Vagina (tissue), 2 donors: ENCODE data around the gene CCR5. TPM values are rescaled to one million over a fixed set of nuclear protein-coding genes. Genes with fewer than 3 reads are reported as not detected.

Experiments
- DNase-seq, 2 donors: peaks; one replicate each; pipeline ENCODE4 v3.0.0-alpha.2; 2017; ENCODE audit errors: extremely low spot score in 2 of 2
- H3K27ac ChIP-seq: fragments of 200-600 bp; sonication (generic); one replicate; pipeline ENCODE4 v1.5.1; 2019
- H3K27me3 ChIP-seq: fragments of 200-600 bp; sonication (generic); one replicate; pipeline ENCODE4 v1.5.1; 2019
- H3K36me3 ChIP-seq, 2 donors: fragments of 200-600 bp; sonication (generic); one replicate each; pipeline ENCODE4 v1.5.1; 2017 to 2019
- H3K4me1 ChIP-seq: fragments of 200-600 bp; sonication (generic); one replicate; pipeline ENCODE4 v1.5.1; 2019
- H3K4me3 ChIP-seq, 2 donors: fragments of 200-600 bp; sonication (generic); 1 replicate in 1 of 2; 2 replicates in 1 of 2; pipeline ENCODE4 v1.5.1; 2016 to 2019
- H3K9me3 ChIP-seq: fragments of 200-600 bp; sonication (generic); one replicate; pipeline ENCODE4 v1.5.1; 2019
- POLR2A ChIP-seq, 2 donors: fragments of 450-650 bp; IDR thresholded peaks; one replicate each; pipeline ENCODE4 v1.6.1; 2017; ENCODE audit warnings: antibody characterized with exemption in 2 of 2, mild to moderate bottlenecking in 2 of 2, moderate library complexity in 2 of 2
- POLR2AphosphoS5 ChIP-seq, 2 donors: sonication (generic); formaldehyde crosslinking; IDR thresholded peaks; one replicate each; pipeline ENCODE4 v1.9.0; 2017; ENCODE audit warnings: antibody characterized with exemption in 2 of 2, mild to moderate bottlenecking in 2 of 2, low read depth in 1 of 2; ENCODE audit not compliant: insufficient read depth in 1 of 2
- intact Hi-C: fragments of 100-400 bp; cut with DNase I; formaldehyde crosslinking; loops from one replicate; pipeline ENCODE4 v1.15.1; 2023
- total RNA-seq: library from RNA; depleted of rRNA; stranded (reverse); fragments of >200 nt; gene quantifications from one replicate; pipeline ENCODE4 v1.2.3, GENCODE V29; 2016
- TF ChIP-seq, protein P1 (sequence below), 3 experiments: fragments of 450-650 bp in 2 of 3; fragments of 200-600 bp in 1 of 3; sonication (generic) in 1 of 3; IDR thresholded peaks; one replicate each; pipeline ENCODE4 v1.5.1; 2017 to 2019; ENCODE audit warnings: antibody characterized with exemption in 3 of 3, mild to moderate bottlenecking in 2 of 3, moderate library complexity in 2 of 3

Gene CCR5
- total RNA-seq, 1 donor from 2014 or later, result 3.9 TPM

DNA sequence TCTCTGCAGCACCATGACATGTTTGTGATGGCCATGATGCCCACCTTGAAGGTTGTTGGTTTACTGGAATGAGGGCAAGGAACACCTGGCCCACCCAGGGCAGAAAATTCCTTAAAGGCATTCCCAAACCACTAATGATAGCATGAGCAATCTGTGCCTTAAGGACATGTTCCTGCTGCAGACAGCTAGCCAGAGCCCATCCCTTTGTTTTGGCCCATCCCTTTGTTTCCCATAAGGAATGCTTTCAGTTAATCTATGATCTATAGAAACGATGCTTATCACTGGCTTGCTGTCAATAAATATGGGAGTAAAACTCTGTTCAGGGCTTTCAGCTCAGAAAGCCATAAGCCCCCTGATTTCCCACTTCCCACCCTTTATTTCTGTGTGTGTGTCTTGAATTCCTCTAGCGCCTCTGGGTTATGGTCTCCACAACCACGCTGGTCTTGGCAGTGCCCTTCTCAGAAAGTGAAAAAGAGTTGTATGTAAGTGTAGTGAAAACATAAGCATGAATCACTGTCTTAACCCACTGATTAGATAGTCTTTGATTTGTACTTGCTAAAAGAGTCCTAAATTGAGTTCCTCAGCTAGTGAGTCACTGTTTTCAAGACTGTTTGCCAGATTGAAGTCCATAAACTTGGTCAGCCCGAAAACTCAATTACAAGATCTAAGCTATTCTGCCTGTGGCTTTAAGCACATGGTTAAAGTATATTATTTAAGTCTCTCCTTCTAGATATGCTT lies 35.8 kb upstream of the CCR5 start:
- H3K27me3 ChIP-seq, result no peaks in the 10 kb centered on the region
- H3K4me3 ChIP-seq, result no peak overlapping the region
- no peaks in the 10 kb centered on the region for H3K4me1 ChIP-seq
- TF ChIP-seq POLR2AphosphoS5 (IDR thresholded peaks at IDR 0.05; ENCODE audit: insufficient read depth in 1 of 2, low read depth in 1 of 2), result no peak
- TF ChIP-seq, protein P1, sequence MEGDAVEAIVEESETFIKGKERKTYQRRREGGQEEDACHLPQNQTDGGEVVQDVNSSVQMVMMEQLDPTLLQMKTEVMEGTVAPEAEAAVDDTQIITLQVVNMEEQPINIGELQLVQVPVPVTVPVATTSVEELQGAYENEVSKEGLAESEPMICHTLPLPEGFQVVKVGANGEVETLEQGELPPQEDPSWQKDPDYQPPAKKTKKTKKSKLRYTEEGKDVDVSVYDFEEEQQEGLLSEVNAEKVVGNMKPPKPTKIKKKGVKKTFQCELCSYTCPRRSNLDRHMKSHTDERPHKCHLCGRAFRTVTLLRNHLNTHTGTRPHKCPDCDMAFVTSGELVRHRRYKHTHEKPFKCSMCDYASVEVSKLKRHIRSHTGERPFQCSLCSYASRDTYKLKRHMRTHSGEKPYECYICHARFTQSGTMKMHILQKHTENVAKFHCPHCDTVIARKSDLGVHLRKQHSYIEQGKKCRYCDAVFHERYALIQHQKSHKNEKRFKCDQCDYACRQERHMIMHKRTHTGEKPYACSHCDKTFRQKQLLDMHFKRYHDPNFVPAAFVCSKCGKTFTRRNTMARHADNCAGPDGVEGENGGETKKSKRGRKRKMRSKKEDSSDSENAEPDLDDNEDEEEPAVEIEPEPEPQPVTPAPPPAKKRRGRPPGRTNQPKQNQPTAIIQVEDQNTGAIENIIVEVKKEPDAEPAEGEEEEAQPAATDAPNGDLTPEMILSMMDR (IDR thresholded peaks at IDR 0.05), result no peak
- no peak for TF ChIP-seq POLR2A (IDR thresholded peaks at IDR 0.05)
- H3K9me3 ChIP-seq, result no peaks in the 10 kb centered on the region
- intact Hi-C loops, result no loop called here
- no peak for DNase-seq
- H3K27ac ChIP-seq, result peak overlapping the region; percentile 69
- H3K36me3 ChIP-seq, result no peaks in the 10 kb centered on the region

DNA sequence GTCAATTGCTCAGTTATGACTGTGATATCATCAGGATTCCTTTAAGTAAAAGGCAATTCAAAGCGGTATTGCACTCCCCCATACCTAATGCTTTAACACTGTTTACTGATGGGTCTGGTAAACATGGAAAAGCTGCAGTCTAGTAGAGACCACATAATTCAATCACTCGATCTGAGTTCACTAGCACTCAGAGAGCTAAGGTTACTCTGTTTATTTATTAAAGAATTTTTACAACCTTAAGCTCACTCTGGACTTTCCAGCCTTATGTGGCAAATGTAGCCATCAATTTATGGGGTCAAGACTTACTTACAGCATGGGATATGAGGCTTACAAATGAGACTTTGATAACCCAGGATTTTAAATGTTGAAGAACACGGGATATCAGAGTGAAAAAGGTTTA lies 35.2 kb upstream of the CCR5 start:
- no peak overlapping the region for H3K4me3 ChIP-seq
- H3K27me3 ChIP-seq, result no peaks in the 10 kb centered on the region
- H3K36me3 ChIP-seq, result no peaks in the 10 kb centered on the region
- no peak for DNase-seq
- H3K4me1 ChIP-seq, result no peaks in the 10 kb centered on the region
- no peaks in the 10 kb centered on the region for H3K9me3 ChIP-seq
- intact Hi-C loops, result no loop called here
- no peak overlapping the region for H3K27ac ChIP-seq
- TF ChIP-seq, protein P1 (IDR thresholded peaks at IDR 0.05), result no peak
- TF ChIP-seq POLR2AphosphoS5 (IDR thresholded peaks at IDR 0.05; ENCODE audit: insufficient read depth in 1 of 2, low read depth in 1 of 2) (no peak), POLR2A (IDR thresholded peaks at IDR 0.05) (no peak)

DNA sequence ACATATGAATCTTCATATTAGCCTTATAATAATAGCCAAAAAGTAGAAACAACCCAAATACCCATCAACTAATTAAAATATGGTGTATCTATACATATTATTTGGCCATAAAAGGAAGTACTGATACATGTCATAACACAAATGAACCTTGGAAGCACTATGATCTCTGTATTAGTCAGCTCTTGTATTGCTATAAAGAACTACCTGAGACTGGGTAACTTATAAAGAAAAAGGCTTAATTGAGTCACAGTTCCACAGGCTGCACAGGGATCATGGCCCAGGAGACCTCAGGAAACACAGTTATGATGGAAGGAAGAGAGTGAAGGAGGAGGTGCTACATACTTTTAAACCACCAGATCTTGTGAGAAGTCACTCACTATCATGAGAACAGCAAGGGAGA lies 32.8 kb upstream of the CCR5 start:
- no peak for DNase-seq
- Histone ChIP-seq H3K4me1 (no peaks in the 10 kb centered on the region), H3K4me3 (no peak overlapping the region), H3K27me3 (no peaks in the 10 kb centered on the region), H3K27ac (no peak overlapping the region), H3K36me3 (no peaks in the 10 kb centered on the region), H3K9me3 (no peaks in the 10 kb centered on the region)
- intact Hi-C loops, result no loop called here
- TF ChIP-seq POLR2A (IDR thresholded peaks at IDR 0.05) (no peak), POLR2AphosphoS5 (IDR thresholded peaks at IDR 0.05; ENCODE audit: insufficient read depth in 1 of 2, low read depth in 1 of 2) (no peak)
- TF ChIP-seq, protein P1 (IDR thresholded peaks at IDR 0.05), result no peak

DNA sequence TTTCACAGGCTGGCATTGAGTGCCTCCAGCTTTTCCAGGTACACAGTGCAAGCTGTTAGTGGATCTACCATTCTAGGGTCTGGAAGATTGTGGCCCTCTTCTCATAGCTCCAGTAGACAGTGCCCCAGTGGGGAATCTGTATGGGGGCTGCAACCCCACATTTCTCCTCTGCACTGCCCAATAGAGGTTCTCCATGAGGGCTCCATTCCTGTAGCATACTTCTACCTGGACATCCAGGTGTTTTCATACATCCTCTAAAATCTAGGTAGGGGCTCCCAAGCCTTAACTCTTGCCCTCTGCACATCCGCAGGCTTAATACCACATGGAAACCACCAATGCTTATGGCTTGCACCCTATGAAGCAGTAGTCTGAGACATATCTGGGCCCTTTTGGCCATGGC lies 31.9 kb upstream of the CCR5 start:
- no peak for DNase-seq
- Histone ChIP-seq H3K36me3 (no peaks in the 10 kb centered on the region), H3K4me1 (no peaks in the 10 kb centered on the region), H3K9me3 (no peaks in the 10 kb centered on the region), H3K27ac (no peak overlapping the region), H3K27me3 (no peaks in the 10 kb centered on the region), H3K4me3 (no peak overlapping the region)
- intact Hi-C loops, result no loop called here
- no peak for TF ChIP-seq POLR2AphosphoS5 (IDR thresholded peaks at IDR 0.05; ENCODE audit: insufficient read depth in 1 of 2, low read depth in 1 of 2)
- no peak for TF ChIP-seq POLR2A (IDR thresholded peaks at IDR 0.05)
- TF ChIP-seq, protein P1 (IDR thresholded peaks at IDR 0.05), result no peak

DNA sequence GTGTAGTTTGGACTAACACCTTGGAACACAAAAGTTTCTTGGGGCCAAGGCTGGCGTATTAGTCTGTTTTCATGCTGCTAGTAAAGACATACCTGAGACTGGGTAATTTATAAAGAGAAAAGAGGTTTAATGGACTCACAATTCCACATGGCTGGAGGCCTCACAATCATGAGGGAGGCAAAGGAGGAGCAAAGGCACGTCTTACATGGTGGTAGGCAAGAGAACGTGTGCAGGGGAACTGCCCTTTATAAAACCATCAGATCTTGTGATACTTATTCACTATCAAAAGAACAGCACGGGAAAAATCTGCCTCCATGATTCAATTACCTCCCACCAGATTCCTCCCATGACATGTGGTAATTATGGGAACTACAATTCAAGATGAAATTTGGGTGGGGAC lies 26.3 kb upstream of the CCR5 start:
- Histone ChIP-seq H3K27ac (no peak overlapping the region), H3K27me3 (no peaks in the 10 kb centered on the region), H3K4me3 (no peak overlapping the region), H3K4me1 (no peaks in the 10 kb centered on the region), H3K9me3 (no peaks in the 10 kb centered on the region), H3K36me3 (no peaks in the 10 kb centered on the region)
- TF ChIP-seq POLR2A (IDR thresholded peaks at IDR 0.05), result no peak
- TF ChIP-seq POLR2AphosphoS5 (IDR thresholded peaks at IDR 0.05; ENCODE audit: insufficient read depth in 1 of 2, low read depth in 1 of 2), result no peak
- TF ChIP-seq, protein P1 (IDR thresholded peaks at IDR 0.05), result no peak
- intact Hi-C loops, result no loop called here
- DNase-seq, result no peak
